Stimulated activated naive B cell treated with anti-CD40 and anti-IgM and Interleukin-4, amounts not matched to agents 10 μg/mL and 1 μg/mL and 100 μg/mL, for 72 hours (primary cell): ENCODE measurements around the gene CSF1.

Experiments used
- ATAC-seq, 2 donors: fragments of 150-1000 bp; cut with Tn5 transposase; replicated peaks; 2 replicates each; pipeline ENCODE4 v1.10.0; 2021; ENCODE audit warnings: moderate library complexity in 1 of 2
- DNase-seq: peaks from one replicate; pipeline ENCODE4 v3.0.0; 2021
- H3K27ac Mint-ChIP-seq: one replicate; pipeline ENCODE4 v1.8.0; 2022; ENCODE audit warnings: mild to moderate bottlenecking, mixed read lengths
- H3K27me3 Mint-ChIP-seq, 2 donors: one replicate each; pipeline ENCODE4 v1.8.0; 2022; ENCODE audit warnings: mixed read lengths in 2 of 2
- H3K36me3 Mint-ChIP-seq, 2 donors: one replicate each; pipeline ENCODE4 v1.8.0; 2022; ENCODE audit warnings: mixed read lengths in 2 of 2, mild to moderate bottlenecking in 1 of 2
- H3K4me1 Mint-ChIP-seq, 2 donors: one replicate each; pipeline ENCODE4 v1.8.0; 2022; ENCODE audit warnings: mixed read lengths in 2 of 2, mild to moderate bottlenecking in 1 of 2
- H3K4me3 Mint-ChIP-seq, 2 donors: one replicate each; pipeline ENCODE4 v1.8.0; 2022; ENCODE audit warnings: mild to moderate bottlenecking in 2 of 2, mixed read lengths in 2 of 2, moderate library complexity in 1 of 2
- H3K9me3 Mint-ChIP-seq, 2 donors: one replicate each; pipeline ENCODE4 v1.8.0; 2022; ENCODE audit warnings: mixed read lengths in 2 of 2, mild to moderate bottlenecking in 1 of 2

Gene CSF1

GRCh38 chr1:109890115-109890953 is 20.3 kb upstream of the CSF1 start:
- ATAC-seq (peak; percentile 56 to 57), DNase-seq (peak; percentile 60)
- Mint-ChIP-seq H3K27ac (peak overlapping the region; percentile 38), H3K9me3 (peaks cover 0 to 1% of the 10 kb centered on the region in 2 donors), H3K36me3 (no peaks in the 10 kb centered on the region), H3K4me1 (peaks cover 0 to 56% of the 10 kb centered on the region in 2 donors), H3K27me3 (no peaks in the 10 kb centered on the region), H3K4me3 (peak overlapping the region; percentile 14 to 16)

GRCh38 chr1:109891930-109892329 is 18.7 kb upstream of the CSF1 start:
- Mint-ChIP-seq H3K27ac (peak overlapping the region; percentile 39), H3K36me3 (peaks cover 0 to 1% of the 10 kb centered on the region in 2 donors), H3K9me3 (peaks cover 0 to 1% of the 10 kb centered on the region in 2 donors), H3K4me1 (peaks cover 0 to 54% of the 10 kb centered on the region in 2 donors), H3K27me3 (peaks cover 0 to 2% of the 10 kb centered on the region in 2 donors), H3K4me3 (no peak overlapping the region)
- ATAC-seq (no peak), DNase-seq (no peak)

GRCh38 chr1:109892561-109893368 is 17.9 kb upstream of the CSF1 start:
- peaks cover 0 to 2% of the 10 kb centered on the region in 2 donors for H3K36me3 Mint-ChIP-seq
- DNase-seq (no peak), ATAC-seq (no peak)
- H3K27me3 Mint-ChIP-seq, result peaks cover 0 to 3% of the 10 kb centered on the region in 2 donors
- H3K4me3 Mint-ChIP-seq, result no peak overlapping the region
- peaks cover 0 to 47% of the 10 kb centered on the region in 2 donors for H3K4me1 Mint-ChIP-seq
- H3K9me3 Mint-ChIP-seq, result peaks cover 0 to 1% of the 10 kb centered on the region in 2 donors
- peak overlapping the region; percentile 45 for H3K27ac Mint-ChIP-seq

GRCh38 chr1:109893532-109894171 is 17.0 kb upstream of the CSF1 start:
- Mint-ChIP-seq H3K27ac (no peak overlapping the region), H3K27me3 (peaks cover 0 to 3% of the 10 kb centered on the region in 2 donors), H3K9me3 (no peaks in the 10 kb centered on the region), H3K4me1 (peaks cover 0 to 40% of the 10 kb centered on the region in 2 donors), H3K4me3 (no peak overlapping the region), H3K36me3 (peaks cover 0 to 2% of the 10 kb centered on the region in 2 donors)
- ATAC-seq (no peak), DNase-seq (no peak)

GRCh38 chr1:109894823-109895719 is 15.6 kb upstream of the CSF1 start:
- no peaks in the 10 kb centered on the region for H3K9me3 Mint-ChIP-seq
- peaks cover 0 to 29% of the 10 kb centered on the region in 2 donors for H3K4me1 Mint-ChIP-seq
- DNase-seq (peak; percentile 65), ATAC-seq (peak; percentile 83)
- no peak overlapping the region for H3K27ac Mint-ChIP-seq
- peaks cover 0 to 3% of the 10 kb centered on the region in 2 donors for H3K27me3 Mint-ChIP-seq
- H3K36me3 Mint-ChIP-seq, result peaks cover 0 to 2% of the 10 kb centered on the region in 2 donors
- no peak overlapping the region for H3K4me3 Mint-ChIP-seq

GRCh38 chr1:109895720-109896504 is 14.7 kb upstream of the CSF1 start:
- peak overlapping the region; percentile 36 to 49 for H3K4me3 Mint-ChIP-seq
- H3K27ac Mint-ChIP-seq, result no peak overlapping the region
- ATAC-seq, result no peak
- H3K9me3 Mint-ChIP-seq, result no peaks in the 10 kb centered on the region
- peaks cover 3 to 6% of the 10 kb centered on the region in 2 donors for H3K27me3 Mint-ChIP-seq
- peaks cover 0 to 2% of the 10 kb centered on the region in 2 donors for H3K36me3 Mint-ChIP-seq
- H3K4me1 Mint-ChIP-seq, result peaks cover 6 to 25% of the 10 kb centered on the region in 2 donors
- no peak for DNase-seq

- ATAC-seq (no peak), DNase-seq (no peak)
- Mint-ChIP-seq H3K36me3 (peaks cover 0 to 6% of the 10 kb centered on the region in 2 donors), H3K27me3 (peaks cover 7 to 12% of the 10 kb centered on the region in 2 donors), H3K27ac (no peak overlapping the region), H3K4me1 (peaks cover 14 to 25% of the 10 kb centered on the region in 2 donors), H3K9me3 (no peaks in the 10 kb centered on the region), H3K4me3 (no peak overlapping the region)
These were observed 14.0 kb upstream of the CSF1 start for GRCh38 chr1:109896681-109897080.

- Mint-ChIP-seq H3K4me3 (no peak overlapping the region), H3K27me3 (peaks cover 7 to 14% of the 10 kb centered on the region in 2 donors), H3K27ac (peak overlapping the region; percentile 44), H3K4me1 (peaks cover 21 to 26% of the 10 kb centered on the region in 2 donors), H3K36me3 (peaks cover 0 to 8% of the 10 kb centered on the region in 2 donors), H3K9me3 (peaks cover 0 to 1% of the 10 kb centered on the region in 2 donors)
- ATAC-seq (no peak), DNase-seq (no peak)
These were observed 13.2 kb upstream of the CSF1 start for GRCh38 chr1:109897259-109897955.

GRCh38 chr1:109898842-109899241 is 11.8 kb upstream of the CSF1 start:
- ATAC-seq (no peak), DNase-seq (no peak)
- H3K36me3 Mint-ChIP-seq, result peaks cover 3 to 8% of the 10 kb centered on the region in 2 donors
- H3K27me3 Mint-ChIP-seq, result peaks cover 7 to 21% of the 10 kb centered on the region in 2 donors
- H3K4me3 Mint-ChIP-seq, result no peak overlapping the region
- no peak overlapping the region for H3K27ac Mint-ChIP-seq
- H3K4me1 Mint-ChIP-seq, result peaks cover 35 to 36% of the 10 kb centered on the region in 2 donors
- H3K9me3 Mint-ChIP-seq, result peaks cover 0 to 3% of the 10 kb centered on the region in 2 donors

- peaks cover 0 to 3% of the 10 kb centered on the region in 2 donors for H3K9me3 Mint-ChIP-seq
- H3K27me3 Mint-ChIP-seq, result peaks cover 7 to 21% of the 10 kb centered on the region in 2 donors
- peaks cover 48 to 53% of the 10 kb centered on the region in 2 donors for H3K4me1 Mint-ChIP-seq
- H3K27ac Mint-ChIP-seq, result peak overlapping the region; percentile 52
- DNase-seq (no peak), ATAC-seq (no peak)
- H3K4me3 Mint-ChIP-seq, result no peak overlapping the region
- H3K36me3 Mint-ChIP-seq, result peaks cover 8% of the 10 kb centered on the region in 2 donors
These were observed 9.5 kb upstream of the CSF1 start for GRCh38 chr1:109901141-109901523.

- peak overlapping the region; percentile 54 for H3K27ac Mint-ChIP-seq
- DNase-seq, result no peak
- H3K4me3 Mint-ChIP-seq, result peak overlapping the region in 1 of 2 donors; percentile 4
- H3K36me3 Mint-ChIP-seq, result peaks cover 8 to 11% of the 10 kb centered on the region in 2 donors
- peaks cover 7 to 21% of the 10 kb centered on the region in 2 donors for H3K27me3 Mint-ChIP-seq
- no peak for ATAC-seq
- H3K9me3 Mint-ChIP-seq, result peaks cover 0 to 3% of the 10 kb centered on the region in 2 donors
- peaks cover 48 to 58% of the 10 kb centered on the region in 2 donors for H3K4me1 Mint-ChIP-seq
These were observed 9.0 kb upstream of the CSF1 start for GRCh38 chr1:109901524-109902145.
